Central memory CD4-positive, alpha-beta T cell (primary cell): ENCODE data around the gene LETMD1.

Source experiments
- DNase-seq: peaks from one replicate; pipeline ENCODE4 v3.0.0; 2022

LETMD1 gene

DNA sequence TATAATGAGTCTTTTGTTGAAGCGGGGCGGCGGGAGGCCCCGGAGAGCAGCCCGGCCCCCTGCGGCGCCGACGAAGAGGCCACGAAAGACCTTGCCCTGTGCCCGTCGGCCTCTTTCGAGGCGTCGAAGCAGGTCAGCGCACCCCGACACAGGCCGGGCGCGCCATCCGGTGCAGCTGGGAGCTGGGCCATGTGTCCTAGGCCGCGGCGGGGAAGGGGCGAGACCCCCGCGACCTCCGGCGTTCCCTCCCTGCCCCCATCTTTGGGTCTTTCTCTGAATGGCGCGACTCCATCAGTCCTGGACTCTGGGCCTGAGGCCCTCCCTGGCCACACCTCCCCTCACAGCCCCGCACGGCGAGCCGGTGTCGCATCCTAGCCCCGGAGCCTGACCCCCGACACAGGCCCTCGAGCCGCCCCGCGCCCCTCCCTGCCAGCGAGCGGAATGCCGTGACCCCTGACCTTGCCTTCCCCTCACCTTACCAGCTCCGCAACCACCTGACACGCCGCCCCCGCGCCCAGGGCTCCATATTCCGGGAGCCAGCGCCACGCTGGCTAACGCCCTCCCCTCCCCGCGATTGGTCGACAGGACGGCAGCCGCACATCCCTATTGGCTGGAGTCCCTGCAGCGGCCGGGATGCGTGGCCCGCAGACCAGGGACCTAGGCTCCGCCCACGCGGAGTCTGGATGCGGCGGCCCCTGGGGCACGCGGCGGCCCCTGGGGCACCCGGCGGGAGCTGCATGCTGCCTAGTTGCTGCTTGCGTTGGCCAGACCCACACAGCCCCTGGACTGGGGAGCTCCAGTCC is 22.1 kb upstream of the LETMD1 start, which contains the start of gene SLC11A2:
Gene SLC11A2 (minus strand): TSS at position 549 of the 803 bp plus-strand sequence. CDS start 15,656 bp downstream, outside the sequence.
- DNase-seq = peak; percentile 89

- DNase-seq = no peak
These were observed 20.7 kb upstream of the LETMD1 start for GRCh38 chr12:51027342-51027835.

DNA sequence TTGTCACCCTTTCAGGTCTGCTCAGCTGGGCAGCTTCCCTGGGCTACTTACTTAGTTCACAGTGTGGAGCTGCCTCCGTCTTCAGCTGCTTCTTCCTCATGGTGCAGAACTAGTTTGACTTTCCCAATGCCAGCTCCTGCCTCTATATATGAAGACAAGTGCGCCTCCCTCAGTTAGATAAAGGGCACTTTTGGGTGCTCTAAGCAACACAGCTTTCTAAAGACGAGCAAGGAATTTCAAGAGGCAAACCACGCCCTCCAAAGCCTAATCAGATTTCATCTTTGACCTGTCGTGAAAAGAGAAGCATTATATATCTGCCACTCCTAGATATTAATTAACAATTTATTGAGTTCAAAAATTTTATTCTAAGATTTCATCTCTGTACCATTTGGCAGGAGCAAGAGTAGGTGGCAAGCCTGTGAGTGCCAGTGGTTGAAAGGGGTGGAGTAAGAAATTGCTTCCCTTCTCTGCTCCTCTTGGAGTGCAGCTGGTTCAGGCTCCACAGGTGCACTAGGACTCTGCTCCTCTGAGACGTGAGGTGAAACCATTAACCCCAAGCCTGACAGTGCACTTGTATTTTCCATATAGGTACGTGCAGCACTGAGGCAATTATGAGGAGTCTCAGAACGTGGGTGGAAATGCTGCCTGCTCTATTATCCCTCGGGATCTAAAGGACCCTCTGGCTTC is 19.9 kb upstream of the LETMD1 start:
- DNase-seq = no peak

- no peak for DNase-seq
These were observed 19.3 kb upstream of the LETMD1 start for GRCh38 chr12:51028813-51029150.

GRCh38 chr12:51033048-51033447 is 15.1 kb upstream of the LETMD1 start:
- no peak for DNase-seq

GRCh38 chr12:51033457-51034089 is 14.6 kb upstream of the LETMD1 start:
- DNase-seq = no peak

DNA sequence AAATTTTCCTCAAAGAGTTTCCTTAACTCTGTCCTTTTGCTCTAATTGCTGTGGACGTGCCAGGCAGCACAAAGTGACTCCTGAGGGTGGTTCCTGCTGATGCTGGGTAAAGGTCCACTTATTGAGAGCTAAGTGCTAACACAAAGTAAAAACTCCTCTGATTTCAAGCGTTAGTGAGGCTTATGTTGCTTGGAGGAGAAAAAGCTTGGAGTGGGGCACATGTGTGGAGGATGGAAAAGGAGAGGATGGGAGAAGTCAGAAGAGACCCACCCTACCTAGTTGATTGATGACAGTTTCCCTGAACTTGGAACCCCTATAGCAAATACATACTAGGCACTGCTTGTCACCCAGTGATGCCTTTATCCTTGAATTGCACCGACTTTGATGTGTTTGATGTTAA is 11.8 kb upstream of the LETMD1 start:
- no peak for DNase-seq

DNA sequence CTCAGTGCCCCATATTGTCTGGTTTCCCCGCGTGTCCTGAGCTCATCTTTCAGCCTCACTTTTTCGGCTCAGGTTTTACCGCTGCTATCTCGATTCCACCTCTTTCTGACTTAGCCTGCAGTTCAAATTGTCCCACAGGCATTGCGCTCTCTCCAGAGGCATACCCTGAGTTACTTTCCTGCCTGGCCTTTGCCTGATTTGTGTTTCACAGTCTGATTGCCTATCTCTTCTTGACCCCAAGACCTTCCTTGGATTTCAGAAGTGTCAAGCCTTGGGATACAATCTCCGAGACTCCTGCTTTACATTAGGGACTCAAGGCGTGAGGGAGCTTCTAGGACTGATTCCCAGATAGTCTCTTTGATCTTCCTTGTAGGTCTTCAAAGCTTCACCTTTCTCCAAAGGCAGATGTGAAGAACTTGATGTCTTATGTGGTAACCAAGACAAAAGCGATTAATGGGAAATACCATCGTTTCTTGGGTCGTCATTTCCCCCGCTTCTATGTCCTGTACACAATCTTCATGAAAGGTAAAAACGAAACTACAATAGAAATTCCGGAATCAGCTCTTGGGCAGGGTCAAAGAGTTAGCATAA is 629 bp downstream of the LETMD1 start:
- no peak for DNase-seq

GRCh38 chr12:51049525-51049924 is 1.4 kb downstream of the LETMD1 start:
- no peak for DNase-seq

DNA sequence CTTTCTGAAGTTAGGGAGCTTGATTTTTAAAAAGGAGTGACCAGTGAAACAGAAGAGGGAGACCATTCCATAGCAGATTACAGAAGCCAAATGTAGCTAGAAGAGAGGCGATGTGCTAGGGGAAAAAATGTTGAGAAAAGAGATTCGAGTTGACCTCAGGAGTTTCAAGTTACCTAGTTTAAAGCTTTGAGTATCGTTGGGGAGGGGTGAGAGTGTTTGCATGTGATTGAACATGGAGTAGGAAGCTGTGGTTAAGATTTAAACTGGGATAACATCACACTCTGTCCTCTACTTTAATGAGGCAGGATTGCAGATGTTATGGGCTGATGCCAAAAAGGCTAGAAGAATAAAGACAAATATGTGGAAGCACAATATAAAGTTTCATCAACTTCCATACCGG is 3.7 kb downstream of the LETMD1 start:
- DNase-seq = no peak

DNA sequence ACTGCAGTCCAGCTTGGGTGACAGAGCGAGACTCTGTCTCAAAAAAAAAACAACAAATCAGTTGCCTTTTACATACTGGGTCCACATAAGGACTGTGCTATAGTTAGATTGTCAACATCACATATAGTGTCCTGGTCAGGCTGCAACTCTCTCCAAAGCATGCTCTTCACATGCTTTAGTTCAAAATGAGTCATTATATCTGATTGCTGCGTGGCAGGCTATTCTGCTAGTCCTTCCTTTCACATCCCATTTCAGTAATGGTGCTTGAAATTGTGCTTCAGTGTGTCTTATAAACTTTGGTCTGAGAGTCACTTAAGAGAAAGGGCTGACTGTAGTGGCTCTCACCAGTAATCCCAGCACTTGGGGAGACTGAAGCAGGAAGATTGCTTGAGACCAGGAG is 6.9 kb downstream of the LETMD1 start:
- DNase-seq = no peak

DNA sequence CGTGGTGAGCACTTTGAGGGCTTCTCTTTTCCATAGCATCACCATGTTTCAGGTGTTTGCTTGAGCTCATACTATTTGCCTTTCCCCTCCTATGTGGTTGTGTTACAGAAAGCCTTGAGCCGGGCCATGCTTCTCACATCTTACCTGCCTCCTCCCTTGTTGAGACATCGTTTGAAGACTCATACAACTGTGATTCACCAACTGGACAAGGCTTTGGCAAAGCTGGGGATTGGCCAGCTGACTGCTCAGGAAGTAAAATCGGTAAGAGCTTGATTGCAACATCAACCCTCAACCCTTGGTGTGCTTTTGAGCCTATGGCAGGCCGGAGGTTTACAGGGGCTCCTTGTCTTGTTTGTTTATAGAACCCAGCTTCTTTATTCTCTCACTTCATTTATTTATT is 8.1 kb downstream of the LETMD1 start:
- DNase-seq = no peak

GRCh38 chr12:51059086-51059485 is 11.0 kb downstream of the LETMD1 start:
- DNase-seq = no peak

DNA sequence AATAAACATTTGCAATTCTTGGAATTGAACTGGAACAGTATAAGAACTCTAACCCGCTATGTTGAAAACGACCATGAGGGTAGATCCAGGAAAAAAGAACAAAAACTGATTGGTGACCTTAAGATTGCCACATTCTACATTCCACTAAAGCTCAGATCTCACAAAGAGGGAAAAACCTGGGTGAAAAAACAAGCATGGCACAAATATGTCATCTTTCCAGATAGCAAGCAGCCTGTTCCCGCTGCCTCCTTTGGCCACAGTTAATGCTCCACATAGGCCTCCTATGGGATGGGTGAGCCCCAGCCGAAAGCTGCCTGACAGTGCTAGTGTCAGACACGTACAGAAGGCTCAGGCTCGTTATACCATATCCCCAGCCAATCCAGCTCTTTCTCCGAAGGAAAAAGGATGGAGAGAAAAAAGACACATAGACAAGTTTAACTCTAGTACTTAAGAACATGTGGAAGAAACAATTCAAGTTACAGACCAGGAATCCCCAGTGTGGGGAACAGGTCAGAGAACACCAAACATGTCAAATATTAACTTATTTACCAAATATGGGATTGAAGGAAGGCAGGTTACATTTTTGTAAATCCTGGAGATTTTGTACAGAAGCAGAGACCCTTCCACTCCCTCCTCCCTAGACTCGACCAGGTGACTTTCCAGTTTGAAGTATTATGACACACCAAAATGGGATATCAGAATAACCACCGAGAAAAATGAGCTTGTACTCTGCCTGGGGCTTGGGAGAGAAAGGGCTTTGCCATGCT is 14.7 kb downstream of the LETMD1 start:
- no peak for DNase-seq

- no peak for DNase-seq
These were observed 17.4 kb downstream of the LETMD1 start for GRCh38 chr12:51065530-51065929.

DNA sequence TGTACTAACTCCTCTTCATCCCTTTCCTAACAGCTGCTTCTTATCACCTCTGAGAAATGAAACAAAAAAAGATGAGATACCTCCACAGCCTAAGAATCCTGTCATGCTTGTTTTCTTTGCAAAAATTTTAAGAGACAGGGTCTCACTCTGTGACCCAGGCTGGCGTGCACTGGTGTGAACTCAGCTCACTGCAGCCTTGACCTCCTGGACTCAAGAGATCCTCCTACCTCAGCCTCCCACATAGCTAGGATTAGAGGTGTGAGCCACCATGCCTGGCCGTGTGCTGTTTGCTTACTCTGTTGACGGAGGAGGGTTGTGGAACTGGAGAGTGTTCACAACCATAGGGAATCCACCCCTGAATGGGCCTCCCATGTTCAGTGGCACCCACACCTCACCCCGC is 19.1 kb downstream of the LETMD1 start:
- DNase-seq = no peak

GRCh38 chr12:51067771-51068170 is 19.6 kb downstream of the LETMD1 start:
- no peak for DNase-seq

- DNase-seq = no peak
These were observed 21.9 kb downstream of the LETMD1 start for GRCh38 chr12:51070004-51070403.

DNA sequence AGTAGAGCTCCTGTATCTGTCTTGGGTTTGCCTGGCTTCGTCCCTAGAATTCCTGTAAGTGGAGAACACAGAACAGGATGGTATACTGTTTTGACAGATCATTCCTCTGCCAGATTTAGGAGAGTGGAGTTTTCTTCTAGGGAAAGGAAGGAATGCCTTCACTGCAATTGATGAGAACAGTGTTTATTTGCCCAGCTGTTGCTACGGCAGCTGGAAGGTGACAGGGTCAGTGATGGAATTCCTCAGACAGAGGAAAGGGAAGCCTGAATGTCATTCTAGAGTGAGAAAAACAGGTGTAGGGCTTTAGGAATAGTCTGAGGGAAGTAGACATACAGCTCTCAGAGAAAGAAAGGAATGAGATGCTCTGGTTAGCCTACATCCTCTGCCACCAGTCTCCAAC is 23.5 kb downstream of the LETMD1 start:
- DNase-seq = no peak

- DNase-seq = no peak
These were observed 27.3 kb downstream of the LETMD1 start for GRCh38 chr12:51075390-51075789.

DNA sequence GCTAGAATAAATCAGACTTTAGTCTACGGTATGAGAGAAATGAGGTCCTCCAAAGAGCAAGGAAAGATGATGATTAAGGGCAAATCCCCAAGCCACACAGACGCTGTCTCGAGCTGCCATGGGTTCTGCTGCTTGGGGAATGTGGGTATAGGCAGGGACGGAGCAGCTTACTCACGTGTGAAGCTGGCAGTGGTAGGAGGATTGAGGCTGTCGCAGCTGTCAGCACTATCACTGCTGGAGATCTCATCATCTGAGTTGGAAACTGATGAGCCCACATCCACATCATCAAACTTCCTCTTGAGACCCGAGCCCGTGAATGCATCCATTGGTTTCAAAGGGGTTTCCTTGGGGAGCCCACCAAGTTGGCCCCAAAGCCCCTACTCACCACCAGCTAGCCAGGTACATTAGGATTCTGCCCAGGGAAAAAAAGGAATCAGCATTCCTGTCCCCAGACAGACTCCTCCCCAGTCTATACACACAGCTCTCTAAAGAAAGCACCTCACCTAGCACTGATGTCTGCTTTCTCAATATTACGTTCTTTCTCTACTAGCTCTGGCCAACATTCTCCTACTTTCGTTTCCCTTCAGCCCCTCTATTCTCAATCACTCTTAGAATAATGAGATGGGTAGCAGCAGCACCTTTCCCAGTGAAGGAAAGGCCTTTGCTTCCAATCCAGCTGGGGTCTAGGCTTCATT is 28.3 kb downstream of the LETMD1 start:
- DNase-seq = no peak

DNA sequence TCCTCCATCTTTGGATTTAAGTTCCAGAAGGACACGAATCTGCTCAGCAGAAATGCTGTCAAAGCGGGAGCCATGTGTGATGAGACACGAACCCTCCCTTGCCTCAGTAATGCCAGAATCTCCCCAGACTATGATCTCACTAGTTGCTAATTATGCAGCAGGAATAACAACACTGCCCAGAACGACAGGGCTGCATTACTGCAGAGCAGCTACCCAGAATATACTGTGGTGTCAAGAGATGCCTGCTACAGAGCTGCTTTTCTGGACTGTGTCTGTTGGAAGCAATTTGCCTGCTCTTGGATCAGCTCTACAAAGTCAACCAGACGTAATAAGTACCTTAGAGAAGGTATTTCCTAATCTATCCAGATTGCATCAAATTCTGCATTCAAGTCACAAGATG is 29.8 kb downstream of the LETMD1 start:
- no peak for DNase-seq
